NCI-H2227 (cell line): ENCODE measurements around the gene ABRACL.
"Not testable (repeated sequence)": the region's sequence is repeated elsewhere in the genome, so short reads cannot be mapped to it uniquely, and the experiment has no call there.

Experiments used
- DNase-seq: peaks from one replicate; lab custom pipeline; 2025; ENCODE audit not compliant: unreplicated experiment; lab: John Stamatoyannopoulos, UW

ABRACL gene

DNA sequence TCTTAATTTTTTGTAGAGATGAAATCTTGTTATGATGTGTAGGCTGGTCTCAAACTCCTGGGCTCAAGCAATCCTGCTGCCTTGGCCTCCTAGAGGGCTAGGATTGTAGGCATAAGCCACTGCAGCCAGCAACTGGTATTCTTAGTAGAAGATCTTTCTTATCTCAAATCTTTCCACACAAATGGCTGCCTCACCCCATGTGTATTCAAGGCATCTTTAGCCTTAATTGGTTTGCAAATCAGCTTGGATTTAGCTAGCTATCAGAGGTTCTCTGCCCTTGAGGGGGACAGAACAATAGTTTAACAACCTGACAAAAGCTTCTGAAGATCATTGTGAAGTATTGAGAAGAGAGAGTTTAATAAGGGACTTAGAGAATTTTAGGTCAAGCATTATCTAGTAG, 17.9 kb upstream of the ABRACL start:
- DNase-seq: no peak

DNA sequence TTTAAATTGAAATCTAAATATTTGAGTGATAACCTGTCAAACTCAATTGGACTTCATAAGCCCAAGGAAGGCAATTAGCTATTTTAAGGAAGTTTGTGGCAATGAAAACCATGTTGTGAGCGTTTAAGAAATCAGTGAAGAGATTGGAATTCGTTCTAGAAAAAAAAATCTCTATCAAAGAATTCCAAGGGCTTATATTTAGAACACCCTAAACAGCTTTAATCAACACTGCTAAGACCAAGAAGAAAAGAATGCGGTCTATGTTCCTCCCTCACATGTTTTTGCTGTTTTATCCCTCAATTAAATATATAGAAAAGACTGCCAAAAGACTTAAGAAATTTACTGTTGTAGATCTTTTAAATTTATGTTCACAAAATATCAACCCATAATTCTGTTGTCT, 16.6 kb upstream of the ABRACL start:
- no peak for DNase-seq

GRCh38 chr6:139013185-139013800, 15.3 kb upstream of the ABRACL start:
- no peak for DNase-seq

GRCh38 chr6:139014945-139015344, 13.6 kb upstream of the ABRACL start:
- DNase-seq: no peak

- DNase-seq: no peak
Observed at GRCh38 chr6:139016337-139017213, 12.0 kb upstream of the ABRACL start.

DNA sequence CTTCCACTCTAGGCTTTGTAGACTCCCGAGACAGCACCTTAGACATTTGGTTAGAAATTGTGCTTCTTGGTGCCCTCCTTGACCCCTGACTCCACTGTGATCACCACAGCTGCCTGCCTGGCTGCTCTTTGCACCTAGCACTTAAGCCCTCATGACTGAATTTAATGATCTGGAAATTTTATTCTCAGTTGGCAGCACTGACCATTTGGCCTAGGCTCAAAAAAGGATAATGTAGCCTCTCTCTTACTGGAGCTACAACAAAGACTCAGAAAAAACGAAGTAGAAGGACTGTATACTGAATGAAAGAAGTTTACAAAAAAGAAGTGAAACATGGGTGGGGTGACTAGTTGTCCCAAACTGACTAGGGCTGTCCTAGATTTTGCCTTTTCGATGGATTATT, 11.3 kb upstream of the ABRACL start:
- DNase-seq: no peak

DNA sequence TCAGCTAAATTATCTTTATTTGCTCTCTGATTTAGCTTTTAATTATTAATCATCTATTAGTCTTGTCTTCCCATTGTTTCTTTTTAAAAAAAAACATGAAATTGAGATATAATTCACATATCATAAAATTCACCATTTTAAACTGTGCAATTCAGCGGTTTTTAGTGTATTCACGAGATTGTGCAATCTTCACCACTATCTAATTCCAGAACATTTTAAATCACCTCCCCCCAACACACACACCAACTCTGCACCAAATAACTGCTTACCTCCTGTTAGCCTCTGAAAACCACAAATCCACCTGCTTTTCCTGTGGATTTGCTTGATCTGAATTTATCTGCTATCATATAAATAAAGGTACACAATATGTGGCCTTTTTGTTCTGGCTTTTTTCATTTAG, 8.8 kb upstream of the ABRACL start:
- no peak for DNase-seq

GRCh38 chr6:139020689-139021088, 7.9 kb upstream of the ABRACL start:
- no peak for DNase-seq

DNA sequence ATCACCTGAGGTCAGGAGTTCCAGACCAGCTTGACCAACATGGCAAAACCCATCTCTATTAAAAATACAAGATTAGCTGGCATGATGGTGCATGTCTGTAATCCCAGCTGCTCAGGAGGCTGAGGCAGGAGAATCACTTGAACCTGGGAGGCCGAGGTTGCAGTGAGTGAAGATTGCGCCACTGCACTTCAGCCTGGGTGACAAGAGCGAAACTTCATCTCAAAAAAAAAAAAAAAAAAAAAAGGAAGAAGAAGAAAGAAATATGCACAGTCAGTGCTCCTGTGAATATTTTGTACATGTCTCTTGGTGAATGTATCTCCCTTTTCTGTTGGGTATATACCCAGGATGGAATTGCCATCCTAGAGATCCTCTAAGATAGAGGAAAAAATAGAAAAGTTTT, 3.1 kb upstream of the ABRACL start:
- DNase-seq: not testable (repeated sequence)

- peak; percentile 39 for DNase-seq
Observed at GRCh38 chr6:139027620-139028182, 844 bp upstream of the ABRACL start.

GRCh38 chr6:139028215-139028657, 309 bp upstream of the ABRACL start:
- no peak for DNase-seq

DNA sequence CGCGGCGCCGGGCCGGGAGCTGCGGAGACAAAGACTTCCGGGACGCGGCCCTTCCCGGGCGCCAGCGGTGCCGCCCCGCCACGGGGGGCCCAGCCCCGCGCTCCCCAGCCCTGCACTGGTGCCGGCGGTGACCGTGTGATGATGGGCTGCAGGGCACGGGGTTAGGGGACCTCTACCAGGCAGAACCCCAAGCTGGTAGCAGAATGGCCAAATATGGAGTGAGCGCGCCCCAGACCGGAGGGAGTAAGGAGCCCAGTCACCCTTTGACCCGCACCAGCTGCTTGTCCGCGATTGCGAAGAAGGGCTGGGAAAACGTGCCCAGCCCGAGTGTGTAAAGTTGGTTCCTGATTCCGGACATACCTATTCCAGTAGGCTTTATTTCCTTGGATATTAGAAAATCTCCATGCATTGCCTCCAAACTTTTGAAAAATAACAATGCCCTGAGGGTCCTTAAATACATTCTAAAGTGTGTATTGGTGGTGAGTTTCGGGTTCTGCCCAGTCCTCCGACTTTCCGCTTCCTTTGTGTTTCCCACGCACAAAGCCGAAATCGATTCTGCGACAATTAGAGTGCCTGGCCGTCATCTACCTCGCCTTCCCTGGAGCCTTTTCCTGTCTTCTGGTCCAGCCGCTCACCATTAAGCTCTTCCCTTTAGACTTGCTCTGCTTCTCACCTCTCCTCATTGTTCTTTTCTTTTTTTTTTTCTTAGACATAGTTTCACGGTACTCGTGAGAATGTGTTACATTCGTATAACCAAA, 1.1 kb downstream of the ABRACL start:
- peak; percentile 48 for DNase-seq

- no peak for DNase-seq
Observed at GRCh38 chr6:139030228-139030963, 1.9 kb downstream of the ABRACL start.

- no peak for DNase-seq
Observed at GRCh38 chr6:139037490-139037889, 8.9 kb downstream of the ABRACL start.

- DNase-seq: no peak
Observed at GRCh38 chr6:139044250-139044649, 15.7 kb downstream of the ABRACL start.

DNA sequence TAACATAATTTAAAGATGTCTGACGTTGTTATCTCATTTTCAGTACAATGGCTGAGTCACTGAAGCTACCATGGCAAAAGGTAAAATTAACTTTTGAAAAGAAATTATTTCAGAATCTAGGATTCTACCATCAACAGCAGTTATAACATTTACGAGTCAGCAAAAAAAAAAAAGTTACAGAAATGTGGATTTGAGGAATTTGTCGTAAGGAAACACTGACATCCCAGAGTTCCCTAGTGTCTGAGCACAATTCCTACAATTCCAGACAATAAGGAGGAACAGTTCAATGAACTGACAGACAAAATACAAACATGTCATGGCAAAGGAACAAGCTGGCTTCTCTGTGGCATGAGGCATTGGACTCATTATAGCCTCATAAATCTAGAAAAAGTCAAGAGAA, 19.1 kb downstream of the ABRACL start:
- no peak for DNase-seq

- DNase-seq: not testable (repeated sequence)
Observed at GRCh38 chr6:139048912-139049311, 20.4 kb downstream of the ABRACL start.

- not testable (repeated sequence) for DNase-seq
Observed at GRCh38 chr6:139050131-139050769, 21.7 kb downstream of the ABRACL start.

DNA sequence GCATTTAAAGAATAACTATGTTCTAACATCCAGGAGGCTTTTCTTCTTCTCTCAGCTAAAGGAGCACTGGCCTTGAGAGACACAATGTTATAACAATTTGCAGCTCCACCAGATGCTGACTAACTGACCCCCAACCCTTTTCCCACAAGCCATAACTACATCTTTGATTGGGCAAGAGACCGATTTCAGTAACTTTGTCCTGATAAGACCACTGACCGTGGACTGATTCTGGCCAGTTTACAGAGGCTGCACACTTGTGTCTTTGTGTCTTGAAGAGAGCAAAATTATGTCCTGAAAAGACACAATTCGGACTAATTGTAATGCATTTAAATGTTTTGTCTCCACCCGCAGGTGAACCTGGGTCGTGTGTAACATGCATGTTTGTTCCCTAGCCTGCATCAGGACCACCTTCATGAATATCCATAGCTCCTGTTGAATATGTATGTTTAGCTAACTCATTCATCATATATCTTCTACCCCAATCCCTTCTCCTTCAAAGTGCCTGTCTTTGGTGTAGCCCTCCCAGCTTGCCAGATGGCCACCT, 22.3 kb downstream of the ABRACL start:
- DNase-seq: no peak
